Activated CD4-positive, alpha-beta memory T cell treated with anti-CD3 and anti-CD28 coated beads, Interleukin-2, amount 10 ng/mL, durations not matched to agents 7 days and 5 days (primary cell): Measurements from ENCODE around the gene FPGT. TPM values are rescaled to one million over a fixed set of nuclear protein-coding genes. Genes with fewer than 3 reads are reported as not detected.
A peak's percentile ranks its signal among the peaks of the same experiment; 100 is the strongest.
"Not testable (repeated sequence)": the region's sequence is repeated elsewhere in the genome, so short reads cannot be mapped to it uniquely, and the experiment has no call there.

ENCODE experiments used
- CTCF ChIA-PET: fragments of 350-600 bp; sonication (Branson Sonifier 250); formaldehyde crosslinking; loops from one replicate; lab custom pipeline; 2021; ENCODE audit warnings: antibody characterized with exemption, inconsistent platforms; lab: Charles Lee
- POLR2A ChIA-PET: fragments of 350-600 bp; sonication (Branson Sonifier 250); formaldehyde crosslinking; loops from one replicate; lab custom pipeline; 2021; ENCODE audit warnings: antibody characterized with exemption; lab: Charles Lee
- DNase-seq: peaks from one replicate; pipeline ENCODE4 v3.0.0-alpha.2; 2020
- H3K27ac Mint-ChIP-seq: one replicate; pipeline ENCODE4 v1.8.0; 2021; ENCODE audit warnings: mild to moderate bottlenecking, mixed read lengths
- H3K27me3 Mint-ChIP-seq: one replicate; pipeline ENCODE4 v1.8.0; 2021; ENCODE audit warnings: mixed read lengths
- H3K36me3 Mint-ChIP-seq: one replicate; pipeline ENCODE4 v1.8.0; 2021; ENCODE audit warnings: low read depth, mixed read lengths
- H3K4me1 Mint-ChIP-seq: one replicate; pipeline ENCODE4 v1.8.0; 2021; ENCODE audit warnings: mixed read lengths
- H3K4me3 Mint-ChIP-seq: one replicate; pipeline ENCODE4 v1.8.0; 2021; ENCODE audit warnings: mild to moderate bottlenecking, mixed read lengths
- H3K9me3 Mint-ChIP-seq: one replicate; pipeline ENCODE4 v1.8.0; 2021; ENCODE audit warnings: mixed read lengths
- total RNA-seq, 2 experiments: library from RNA; stranded (reverse); gene quantifications; one replicate each; pipeline ENCODE4 v1.2.3, GENCODE V29; 2021

FPGT gene
- total RNA-seq = 10 to 100 TPM in 1 of 2 experiments, 1 to 10 TPM in 1; 9.1 to 11.0 TPM

GRCh38 chr1:74197657-74198552 lies at the start of gene FPGT, which contains the start of gene LRRIQ3:
Gene FPGT (plus strand): TSS chr1:74198242. CDS start chr1:74198279, 37 bp downstream.
Gene LRRIQ3 (minus strand): TSS chr1:74198176. CDS start chr1:74183684, 14,492 bp downstream.
- CTCF ChIA-PET = interaction anchor here (1.6 kb wide), 1 partner anchor 535 kb away, joined by 6 read pairs; the partner anchor contains the start of genes CRYZ and TYW3
- H3K9me3 Mint-ChIP-seq = no peaks in the 10 kb centered on the region
- POLR2A ChIA-PET = interaction anchor here (1.1 to 2.1 kb wide), 2 partner anchors 32 to 535 kb away, joined by 3 to 11 read pairs; partner anchors contain the start of genes CRYZ and TYW3
- H3K4me1 Mint-ChIP-seq = peaks cover 15% of the 10 kb centered on the region
- peaks cover 9% of the 10 kb centered on the region for H3K36me3 Mint-ChIP-seq
- H3K27ac Mint-ChIP-seq = peak within 1 kb of the TSS; percentile 72
- H3K4me3 Mint-ChIP-seq = peak within 1 kb of the TSS; percentile 74
- peak; percentile 96 for DNase-seq
- no peaks in the 10 kb centered on the region for H3K27me3 Mint-ChIP-seq

- Mint-ChIP-seq H3K4me3 (no peak overlapping the region), H3K36me3 (no peaks in the 10 kb centered on the region), H3K4me1 (no peaks in the 10 kb centered on the region), H3K27me3 (no peaks in the 10 kb centered on the region), H3K9me3 (no peaks in the 10 kb centered on the region), H3K27ac (no peak overlapping the region)
- CTCF ChIA-PET = no interaction called here
- POLR2A ChIA-PET = no interaction called here
- no peak for DNase-seq
Observed at GRCh38 chr1:74160046-74160445, 38.0 kb upstream of the FPGT start.

- ChIA-PET POLR2A (no interaction called here), CTCF (no interaction called here)
- Mint-ChIP-seq H3K9me3 (no peaks in the 10 kb centered on the region), H3K27me3 (peaks cover 1% of the 10 kb centered on the region), H3K4me3 (no peak overlapping the region), H3K4me1 (no peaks in the 10 kb centered on the region), H3K36me3 (no peaks in the 10 kb centered on the region), H3K27ac (no peak overlapping the region)
- DNase-seq = no peak
Observed at GRCh38 chr1:74161497-74161896, 36.5 kb upstream of the FPGT start.

- Mint-ChIP-seq H3K4me1 (no peaks in the 10 kb centered on the region), H3K27ac (no peak overlapping the region), H3K4me3 (no peak overlapping the region), H3K27me3 (peaks cover 1% of the 10 kb centered on the region), H3K9me3 (no peaks in the 10 kb centered on the region), H3K36me3 (no peaks in the 10 kb centered on the region)
- DNase-seq = no peak
- ChIA-PET POLR2A (no interaction called here), CTCF (no interaction called here)
Observed at GRCh38 chr1:74162333-74162732, 35.7 kb upstream of the FPGT start.

GRCh38 chr1:74174423-74174822 lies 23.6 kb upstream of the FPGT start:
- H3K4me1 Mint-ChIP-seq, H3K9me3 Mint-ChIP-seq, CTCF ChIA-PET, H3K36me3 Mint-ChIP-seq, POLR2A ChIA-PET, H3K27ac Mint-ChIP-seq, H3K27me3 Mint-ChIP-seq, H3K4me3 Mint-ChIP-seq, DNase-seq: not testable (repeated sequence)

GRCh38 chr1:74180490-74180889 lies 17.6 kb upstream of the FPGT start:
- Mint-ChIP-seq H3K27ac (no peak overlapping the region), H3K4me1 (no peaks in the 10 kb centered on the region), H3K36me3 (no peaks in the 10 kb centered on the region), H3K9me3 (no peaks in the 10 kb centered on the region), H3K4me3 (no peak overlapping the region), H3K27me3 (no peaks in the 10 kb centered on the region)
- ChIA-PET POLR2A (no interaction called here), CTCF (no interaction called here)
- no peak for DNase-seq

GRCh38 chr1:74193908-74194307 lies 4.1 kb upstream of the FPGT start:
- H3K4me1 Mint-ChIP-seq = peaks cover 11% of the 10 kb centered on the region
- no peaks in the 10 kb centered on the region for H3K9me3 Mint-ChIP-seq
- no peak overlapping the region for H3K4me3 Mint-ChIP-seq
- ChIA-PET POLR2A (no interaction called here), CTCF (no interaction called here)
- no peaks in the 10 kb centered on the region for H3K36me3 Mint-ChIP-seq
- H3K27me3 Mint-ChIP-seq = no peaks in the 10 kb centered on the region
- H3K27ac Mint-ChIP-seq = no peak overlapping the region
- no peak for DNase-seq

GRCh38 chr1:74195339-74195738 lies 2.7 kb upstream of the FPGT start:
- H3K4me3 Mint-ChIP-seq = no peak overlapping the region
- no peaks in the 10 kb centered on the region for H3K9me3 Mint-ChIP-seq
- ChIA-PET POLR2A (no interaction called here), CTCF (no interaction called here)
- H3K27me3 Mint-ChIP-seq = no peaks in the 10 kb centered on the region
- no peak for DNase-seq
- H3K27ac Mint-ChIP-seq = no peak overlapping the region
- H3K36me3 Mint-ChIP-seq = no peaks in the 10 kb centered on the region
- peaks cover 15% of the 10 kb centered on the region for H3K4me1 Mint-ChIP-seq

GRCh38 chr1:74197255-74197654 lies 787 bp upstream of the FPGT start:
- Mint-ChIP-seq H3K4me1 (peaks cover 15% of the 10 kb centered on the region), H3K27ac (peak overlapping the region; percentile 72), H3K36me3 (peaks cover 9% of the 10 kb centered on the region), H3K9me3 (no peaks in the 10 kb centered on the region), H3K4me3 (peak overlapping the region; percentile 74), H3K27me3 (no peaks in the 10 kb centered on the region)
- no peak for DNase-seq
- POLR2A ChIA-PET = interaction anchor here (2.1 kb wide), 1 partner anchor 536 kb away, joined by 11 read pairs; the partner anchor contains the start of genes CRYZ and TYW3
- CTCF ChIA-PET = no interaction called here

- peak overlapping the region; percentile 74 for H3K4me3 Mint-ChIP-seq
Observed at GRCh38 chr1:74199504-74199903, 1.5 kb downstream of the FPGT start.

GRCh38 chr1:74205266-74205665 lies 7.2 kb downstream of the FPGT start:
- Mint-ChIP-seq H3K27me3 (no peaks in the 10 kb centered on the region), H3K27ac (no peak overlapping the region), H3K4me3 (no peak overlapping the region), H3K36me3 (peaks cover 14% of the 10 kb centered on the region), H3K9me3 (no peaks in the 10 kb centered on the region), H3K4me1 (no peaks in the 10 kb centered on the region)
- DNase-seq = no peak
- POLR2A ChIA-PET = no interaction called here
- CTCF ChIA-PET = interaction anchor here (0.6 kb wide), 1 partner anchor 1477 kb away, joined by 4 read pairs; no protein-coding TSS in a partner anchor

More at GRCh38 chr1:74199504-74199903, 1.5 kb downstream of the FPGT start:
- Mint-ChIP-seq H3K4me1 (peaks cover 15% of the 10 kb centered on the region), H3K27ac (no peak overlapping the region), H3K36me3 (peaks cover 11% of the 10 kb centered on the region), H3K9me3 (no peaks in the 10 kb centered on the region), H3K27me3 (no peaks in the 10 kb centered on the region)
- ChIA-PET CTCF (no interaction called here), POLR2A (no interaction called here)
- no peak for DNase-seq

- H3K4me1 Mint-ChIP-seq = no peaks in the 10 kb centered on the region
- CTCF ChIA-PET = no interaction called here
Observed at GRCh38 chr1:74215229-74215628, 17.2 kb downstream of the FPGT start.

GRCh38 chr1:74222701-74223100 lies 24.7 kb downstream of the FPGT start:
- Mint-ChIP-seq H3K27me3 (no peaks in the 10 kb centered on the region), H3K27ac (no peak overlapping the region), H3K9me3 (peaks cover 12% of the 10 kb centered on the region), H3K36me3 (no peaks in the 10 kb centered on the region), H3K4me1 (no peaks in the 10 kb centered on the region), H3K4me3 (no peak overlapping the region)
- DNase-seq = no peak
- ChIA-PET POLR2A (no interaction called here), CTCF (no interaction called here)

More at GRCh38 chr1:74215229-74215628, 17.2 kb downstream of the FPGT start:
- no peak for DNase-seq
- Mint-ChIP-seq H3K27ac (no peak overlapping the region), H3K4me3 (no peak overlapping the region), H3K36me3 (no peaks in the 10 kb centered on the region), H3K27me3 (no peaks in the 10 kb centered on the region), H3K9me3 (peaks cover 2% of the 10 kb centered on the region)
- POLR2A ChIA-PET = no interaction called here
